OCI-LY1 (cell line): ENCODE data around the gene ACSBG1.

Experiments used
- CTCF ChIP-seq: fragments of 200-600 bp; sonication (generic), shearing (Covaris generic); IDR thresholded peaks from 2 replicates; pipeline ENCODE4 v1.5.1; 2017; ENCODE audit warnings: mild to moderate bottlenecking, antibody characterized with exemption, low read length, moderate library complexity, mixed read lengths
- EZH2 ChIP-seq: fragments of 200-600 bp; sonication (generic), shearing (Covaris generic); IDR thresholded peaks from 2 replicates; pipeline ENCODE4 v1.8.0; 2017; ENCODE audit warnings: borderline replicate concordance, mixed run types, mild to moderate bottlenecking, antibody characterized with exemption, low read length, moderate library complexity, mixed read lengths

DNA sequence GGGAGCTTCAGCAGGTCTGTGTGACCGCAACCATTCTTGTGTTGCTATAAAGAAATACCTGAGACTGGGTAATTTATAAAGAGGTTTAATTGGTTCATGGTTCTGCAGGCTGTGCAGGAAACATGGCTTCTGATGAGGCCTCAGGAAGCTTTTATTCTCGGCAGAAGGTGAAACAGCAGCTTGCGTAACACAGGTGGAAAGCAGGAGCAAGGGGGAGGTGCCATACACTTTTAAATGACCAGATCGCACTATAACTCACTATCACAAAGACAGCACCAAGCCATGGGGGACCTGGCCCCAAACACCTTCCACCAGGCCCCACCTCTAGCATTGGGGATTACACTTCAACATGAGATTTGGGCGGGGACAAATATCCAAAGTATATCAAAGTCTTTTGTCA is 94.8 kb downstream of the ACSBG1 start:
- no peak for TF ChIP-seq EZH2
- no peak for TF ChIP-seq CTCF
